Measurements from ENCODE around the gene MLLT10.

The MLLT10 gene

GRCh38 chr10:21493784-21494183 lies 40.2 kb upstream of the MLLT10 start:
- TF ChIP-seq, protein P1, sequence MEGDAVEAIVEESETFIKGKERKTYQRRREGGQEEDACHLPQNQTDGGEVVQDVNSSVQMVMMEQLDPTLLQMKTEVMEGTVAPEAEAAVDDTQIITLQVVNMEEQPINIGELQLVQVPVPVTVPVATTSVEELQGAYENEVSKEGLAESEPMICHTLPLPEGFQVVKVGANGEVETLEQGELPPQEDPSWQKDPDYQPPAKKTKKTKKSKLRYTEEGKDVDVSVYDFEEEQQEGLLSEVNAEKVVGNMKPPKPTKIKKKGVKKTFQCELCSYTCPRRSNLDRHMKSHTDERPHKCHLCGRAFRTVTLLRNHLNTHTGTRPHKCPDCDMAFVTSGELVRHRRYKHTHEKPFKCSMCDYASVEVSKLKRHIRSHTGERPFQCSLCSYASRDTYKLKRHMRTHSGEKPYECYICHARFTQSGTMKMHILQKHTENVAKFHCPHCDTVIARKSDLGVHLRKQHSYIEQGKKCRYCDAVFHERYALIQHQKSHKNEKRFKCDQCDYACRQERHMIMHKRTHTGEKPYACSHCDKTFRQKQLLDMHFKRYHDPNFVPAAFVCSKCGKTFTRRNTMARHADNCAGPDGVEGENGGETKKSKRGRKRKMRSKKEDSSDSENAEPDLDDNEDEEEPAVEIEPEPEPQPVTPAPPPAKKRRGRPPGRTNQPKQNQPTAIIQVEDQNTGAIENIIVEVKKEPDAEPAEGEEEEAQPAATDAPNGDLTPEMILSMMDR (IDR thresholded peaks at IDR 0.05): no peak

GRCh38 chr10:21494191-21495001 lies 39.6 kb upstream of the MLLT10 start:
- TF ChIP-seq, protein P1 (IDR thresholded peaks at IDR 0.05): no peak

- TF ChIP-seq, protein P1 (IDR thresholded peaks at IDR 0.05): no peak
Measured at GRCh38 chr10:21495002-21495751, 38.9 kb upstream of the MLLT10 start.

- TF ChIP-seq, protein P1 (IDR thresholded peaks at IDR 0.05): peak; percentile 91
Measured at GRCh38 chr10:21495752-21496342, 38.2 kb upstream of the MLLT10 start.

DNA sequence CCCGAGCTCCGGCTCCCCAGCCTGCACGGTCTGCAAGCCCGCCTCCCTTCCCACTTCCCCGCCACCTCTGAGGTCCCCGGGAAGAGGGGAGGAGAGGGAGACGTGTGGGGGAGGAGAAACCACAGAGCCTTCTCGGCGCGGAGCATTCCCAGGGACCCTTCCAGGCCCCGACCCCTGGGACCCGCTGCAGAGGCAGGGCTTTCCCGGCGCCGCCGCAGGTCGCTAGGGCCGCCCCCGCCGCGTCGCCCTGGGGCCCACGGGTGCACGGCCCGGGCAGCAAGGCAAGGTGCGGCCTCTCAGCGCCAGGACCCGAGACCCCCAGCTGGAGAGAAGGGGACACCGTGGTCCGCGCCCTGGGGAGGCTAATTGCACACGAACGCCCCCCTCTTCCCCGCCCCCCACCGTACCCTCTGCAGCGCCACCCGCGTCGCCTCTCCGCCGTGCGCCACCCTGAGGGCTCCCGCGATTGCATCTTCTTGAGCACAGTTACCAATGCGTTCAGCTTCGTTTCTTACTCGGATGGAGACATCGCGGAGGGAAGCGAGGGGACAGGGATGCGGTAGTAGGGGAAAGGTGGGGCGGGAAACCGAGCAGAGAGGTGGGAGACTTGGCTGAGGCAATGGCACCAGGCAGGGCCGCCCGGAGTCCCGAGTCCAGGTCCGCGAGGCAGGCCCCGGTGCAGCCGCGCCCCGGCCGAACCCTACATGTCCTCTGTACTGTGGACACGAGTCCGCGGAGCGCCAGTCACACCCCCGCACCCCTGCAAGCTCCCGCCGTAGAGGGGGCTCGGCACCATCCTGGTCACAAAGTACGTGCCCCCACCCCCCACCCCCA lies 37.5 kb upstream of the MLLT10 start:
- TF ChIP-seq, protein P1 (IDR thresholded peaks at IDR 0.05): peak; percentile 65

DNA sequence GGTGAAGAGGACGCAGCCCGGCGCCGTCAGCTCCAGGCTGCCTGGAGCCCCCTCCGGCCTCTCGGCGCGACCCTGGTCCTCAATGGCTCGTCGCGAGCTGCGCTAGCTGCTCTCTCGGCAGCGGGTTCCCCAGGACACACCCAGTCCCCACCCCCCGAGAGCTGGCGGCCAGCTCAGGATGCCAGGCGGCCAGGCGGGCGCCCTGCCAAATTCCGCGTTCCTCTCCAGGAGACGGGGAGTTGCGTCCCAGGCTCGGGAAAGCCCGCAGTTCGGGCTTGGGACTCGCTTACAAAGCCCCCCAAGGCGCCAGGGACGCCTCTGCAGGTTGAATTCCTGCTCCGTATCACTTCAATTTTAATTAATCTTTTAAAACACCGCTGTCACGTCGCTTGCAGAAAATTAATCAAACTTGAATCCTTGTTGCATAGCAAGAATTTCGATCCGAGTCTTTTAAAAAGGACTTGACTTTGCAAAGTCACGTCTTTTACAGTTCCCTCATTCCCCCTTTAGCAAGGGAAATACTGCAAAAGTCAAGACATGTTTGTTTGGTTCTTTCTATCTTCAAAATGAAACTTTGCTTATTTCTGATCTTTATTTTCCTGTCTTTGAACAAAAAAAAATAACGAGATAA lies 36.7 kb upstream of the MLLT10 start:
- TF ChIP-seq, protein P1 (IDR thresholded peaks at IDR 0.05): no peak

Data from LNCAP (cell line).